ENCODE results near the gene SPTB.

SPTB gene

DNA sequence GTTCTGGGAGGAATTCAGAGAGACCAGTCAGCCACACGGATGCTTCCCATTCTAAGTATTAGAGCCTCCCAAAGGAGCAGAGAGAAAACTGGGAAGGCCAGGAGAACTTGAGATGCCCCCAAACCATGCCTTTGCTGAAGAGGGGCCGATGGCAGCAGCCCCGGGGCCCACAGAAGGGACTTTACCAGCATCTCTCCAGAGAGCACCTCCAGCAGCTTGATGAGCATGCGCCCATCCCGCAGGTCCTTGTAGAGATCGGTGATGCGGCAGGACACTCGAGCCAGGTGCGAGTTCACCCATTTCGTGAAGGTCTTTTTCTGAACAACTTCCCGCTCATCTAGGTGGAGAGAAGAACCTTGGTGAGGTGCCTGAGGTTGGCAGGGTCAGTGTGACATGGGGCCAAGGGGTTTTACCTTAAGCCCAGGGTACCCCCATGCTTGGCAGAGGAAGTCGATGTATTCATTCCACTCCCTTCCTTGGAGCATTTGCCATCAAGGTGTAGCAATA, 74.9 kb downstream of the SPTB start:
- Histone ChIP-seq H3K9ac (ENCODE audit: low read length) (no peak overlapping the region), H3K9me3 (ENCODE audit: control insufficient read depth, insufficient read depth, low read depth, low read length) (no peaks in the 10 kb centered on the region), H3K36me3 (ENCODE audit: control insufficient read depth, insufficient read depth, low read length) (no peaks in the 10 kb centered on the region), H3K4me1 (ENCODE audit: control insufficient read depth, insufficient read depth, low read length) (peaks cover 8% of the 10 kb centered on the region; the same call in 1 of the 2 replicates), H3K4me3 (ENCODE audit: low read depth, low read length) (no peak overlapping the region), H3K27me3 (ENCODE audit: control insufficient read depth, insufficient read depth, low read length) (no peaks in the 10 kb centered on the region), H3K27ac (ENCODE audit: low read depth, low read length) (no peak overlapping the region)

- H3K9ac ChIP-seq (ENCODE audit: low read length): no peak overlapping the region
- no peaks in the 10 kb centered on the region for H3K36me3 ChIP-seq (ENCODE audit: control insufficient read depth, insufficient read depth, low read length)
- no peak overlapping the region for H3K4me3 ChIP-seq (ENCODE audit: low read depth, low read length)
- H3K27me3 ChIP-seq (ENCODE audit: control insufficient read depth, insufficient read depth, low read length): no peaks in the 10 kb centered on the region
- H3K9me3 ChIP-seq (ENCODE audit: control insufficient read depth, insufficient read depth, low read depth, low read length): no peaks in the 10 kb centered on the region
- H3K4me1 ChIP-seq (ENCODE audit: control insufficient read depth, insufficient read depth, low read length): peaks cover 8% of the 10 kb centered on the region; the same call in 1 of the 2 replicates
- no peak overlapping the region for H3K27ac ChIP-seq (ENCODE audit: low read depth, low read length)
Observed at GRCh38 chr14:64801800-64802199, 77.9 kb downstream of the SPTB start.

DNA sequence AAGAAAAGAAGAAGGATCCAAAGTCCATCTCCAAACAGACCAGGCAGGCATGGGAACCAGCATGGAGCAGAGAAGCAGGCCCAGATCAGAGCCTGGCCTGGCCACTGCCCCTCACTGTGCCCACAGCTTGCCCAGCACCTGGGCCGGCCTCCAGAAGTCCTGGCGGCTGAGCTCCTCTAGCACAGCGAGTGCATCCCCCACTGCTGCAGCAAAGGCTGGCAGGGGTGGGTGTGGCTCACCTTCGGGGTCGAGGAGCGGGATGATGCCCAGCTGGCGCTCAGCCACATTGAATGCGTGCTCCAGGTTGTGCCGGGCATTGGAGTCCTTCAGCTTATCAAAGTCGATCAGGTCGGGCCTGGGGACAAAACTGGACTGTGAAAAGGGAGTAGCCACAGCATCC, 78.7 kb downstream of the SPTB start:
- no peaks in the 10 kb centered on the region for H3K27me3 ChIP-seq (ENCODE audit: control insufficient read depth, insufficient read depth, low read length)
- H3K4me1 ChIP-seq (ENCODE audit: control insufficient read depth, insufficient read depth, low read length): peaks cover 6% of the 10 kb centered on the region; the same call in 1 of the 2 replicates
- no peaks in the 10 kb centered on the region for H3K9me3 ChIP-seq (ENCODE audit: control insufficient read depth, insufficient read depth, low read depth, low read length)
- H3K36me3 ChIP-seq (ENCODE audit: control insufficient read depth, insufficient read depth, low read length): no peaks in the 10 kb centered on the region
- H3K27ac ChIP-seq (ENCODE audit: low read depth, low read length): no peak overlapping the region
- H3K9ac ChIP-seq (ENCODE audit: low read length): no peak overlapping the region
- no peak overlapping the region for H3K4me3 ChIP-seq (ENCODE audit: low read depth, low read length)

DNA sequence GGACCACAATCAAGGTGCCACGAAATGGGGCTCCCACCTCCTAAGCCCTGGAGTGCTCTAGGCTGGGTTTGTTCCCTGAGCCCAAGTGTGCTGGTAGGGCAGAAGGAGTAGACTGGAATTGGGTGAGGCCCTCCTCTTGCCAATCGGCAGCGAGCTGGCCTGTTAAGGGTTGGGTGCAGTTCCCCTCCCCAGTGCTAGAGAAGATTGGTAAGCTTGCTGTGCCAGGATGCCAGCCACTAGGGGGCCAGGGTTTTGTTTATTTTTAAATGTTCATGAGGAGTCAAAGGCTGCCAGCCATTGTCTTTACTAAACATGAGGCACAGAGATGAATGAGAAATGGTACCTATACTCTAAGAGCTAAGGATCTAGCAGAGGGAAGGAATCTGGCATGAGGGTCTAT, 79.7 kb downstream of the SPTB start:
- no peak overlapping the region for H3K4me3 ChIP-seq (ENCODE audit: low read depth, low read length)
- H3K27ac ChIP-seq (ENCODE audit: low read depth, low read length): no peak overlapping the region
- H3K9me3 ChIP-seq (ENCODE audit: control insufficient read depth, insufficient read depth, low read depth, low read length): no peaks in the 10 kb centered on the region
- H3K36me3 ChIP-seq (ENCODE audit: control insufficient read depth, insufficient read depth, low read length): no peaks in the 10 kb centered on the region
- H3K4me1 ChIP-seq (ENCODE audit: control insufficient read depth, insufficient read depth, low read length): no peaks in the 10 kb centered on the region; the same call in 1 of the 2 replicates
- no peak overlapping the region for H3K9ac ChIP-seq (ENCODE audit: low read length)
- H3K27me3 ChIP-seq (ENCODE audit: control insufficient read depth, insufficient read depth, low read length): no peaks in the 10 kb centered on the region

DNA sequence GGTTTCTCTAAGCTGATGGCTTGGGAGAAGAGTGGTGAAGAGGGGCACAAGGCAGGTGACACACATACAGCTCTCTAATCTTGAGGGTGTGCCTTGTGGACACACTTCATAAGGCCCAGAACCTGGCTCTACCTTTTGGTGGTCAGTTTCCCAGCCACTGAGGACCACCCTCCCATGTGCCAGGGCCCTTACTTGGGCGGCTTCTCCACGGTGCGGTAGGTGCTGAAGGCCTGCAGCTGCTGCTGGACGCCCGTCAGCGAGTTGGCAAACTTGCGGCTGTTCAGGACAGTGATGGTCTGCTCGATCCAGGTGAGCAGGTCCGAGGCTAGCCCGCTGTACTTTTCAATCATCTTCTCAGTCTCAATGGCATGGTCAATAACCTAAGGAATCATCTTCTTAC, 80.2 kb downstream of the SPTB start:
- Histone ChIP-seq H3K36me3 (ENCODE audit: control insufficient read depth, insufficient read depth, low read length) (no peaks in the 10 kb centered on the region), H3K9ac (ENCODE audit: low read length) (no peak overlapping the region), H3K9me3 (ENCODE audit: control insufficient read depth, insufficient read depth, low read depth, low read length) (no peaks in the 10 kb centered on the region), H3K4me3 (ENCODE audit: low read depth, low read length) (no peak overlapping the region), H3K4me1 (ENCODE audit: control insufficient read depth, insufficient read depth, low read length) (no peaks in the 10 kb centered on the region), H3K27me3 (ENCODE audit: control insufficient read depth, insufficient read depth, low read length) (no peaks in the 10 kb centered on the region), H3K27ac (ENCODE audit: low read depth, low read length) (no peak overlapping the region)

DNA sequence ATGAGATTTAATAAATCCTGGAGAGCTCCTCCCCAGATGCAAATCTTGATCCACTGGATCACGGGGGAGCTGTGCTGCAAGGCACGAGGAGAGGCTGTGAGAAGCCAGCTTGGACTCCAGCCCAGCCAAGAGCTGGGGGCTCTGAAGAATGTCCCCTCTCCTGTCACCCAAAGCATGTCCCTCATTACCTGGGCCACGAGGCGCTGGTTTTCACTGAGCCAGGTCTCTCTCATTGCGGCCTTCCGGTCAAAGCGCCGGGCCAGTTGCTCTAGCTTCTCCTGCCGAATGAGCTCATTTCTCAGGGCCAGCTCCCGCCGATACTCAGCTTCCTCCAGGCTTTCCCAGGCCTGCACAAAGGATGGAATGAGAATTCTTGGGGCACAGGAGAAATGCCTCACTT, 83.3 kb downstream of the SPTB start:
- Histone ChIP-seq H3K9ac (ENCODE audit: low read length) (no peak overlapping the region), H3K27ac (ENCODE audit: low read depth, low read length) (no peak overlapping the region), H3K4me3 (ENCODE audit: low read depth, low read length) (no peak overlapping the region), H3K9me3 (ENCODE audit: control insufficient read depth, insufficient read depth, low read depth, low read length) (no peaks in the 10 kb centered on the region), H3K27me3 (ENCODE audit: control insufficient read depth, insufficient read depth, low read length) (no peaks in the 10 kb centered on the region), H3K36me3 (ENCODE audit: control insufficient read depth, insufficient read depth, low read length) (no peaks in the 10 kb centered on the region), H3K4me1 (ENCODE audit: control insufficient read depth, insufficient read depth, low read length) (no peaks in the 10 kb centered on the region)

DNA sequence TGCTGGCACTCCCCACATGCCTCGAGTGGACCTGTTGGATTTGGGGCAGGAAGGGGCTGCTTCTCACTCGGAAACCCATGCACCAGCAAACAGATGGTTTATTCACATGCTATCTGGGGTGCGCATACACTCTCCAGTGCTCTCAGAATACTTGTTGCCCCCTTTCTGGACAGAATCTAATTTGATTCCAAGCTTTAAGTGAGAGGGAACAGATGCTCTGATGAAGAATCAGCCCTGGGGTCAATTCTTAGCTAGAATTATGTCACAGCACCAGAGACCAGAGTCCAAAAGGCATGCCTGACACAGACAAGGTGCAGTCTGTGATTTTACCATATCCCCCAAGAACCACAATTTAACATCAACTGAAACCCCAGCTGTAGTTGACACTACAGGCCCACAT, 83.8 kb downstream of the SPTB start:
- Histone ChIP-seq H3K4me1 (ENCODE audit: control insufficient read depth, insufficient read depth, low read length) (0 out of 2 replicates have a peak, but pooled peaks cover under 1% of the 10 kb centered on the region), H3K27ac (ENCODE audit: low read depth, low read length) (no peak overlapping the region), H3K9me3 (ENCODE audit: control insufficient read depth, insufficient read depth, low read depth, low read length) (no peaks in the 10 kb centered on the region), H3K36me3 (ENCODE audit: control insufficient read depth, insufficient read depth, low read length) (no peaks in the 10 kb centered on the region), H3K9ac (ENCODE audit: low read length) (no peak overlapping the region), H3K27me3 (ENCODE audit: control insufficient read depth, insufficient read depth, low read length) (no peaks in the 10 kb centered on the region), H3K4me3 (ENCODE audit: low read depth, low read length) (no peak overlapping the region)

- Histone ChIP-seq H3K4me1 (ENCODE audit: control insufficient read depth, insufficient read depth, low read length) (peaks cover 5% of the 10 kb centered on the region; the same call in 1 of the 2 replicates), H3K4me3 (ENCODE audit: low read depth, low read length) (no peak overlapping the region), H3K36me3 (ENCODE audit: control insufficient read depth, insufficient read depth, low read length) (no peaks in the 10 kb centered on the region), H3K9ac (ENCODE audit: low read length) (no peak overlapping the region), H3K9me3 (ENCODE audit: control insufficient read depth, insufficient read depth, low read depth, low read length) (no peaks in the 10 kb centered on the region), H3K27ac (ENCODE audit: low read depth, low read length) (no peak overlapping the region), H3K27me3 (ENCODE audit: control insufficient read depth, insufficient read depth, low read length) (no peaks in the 10 kb centered on the region)
Observed at GRCh38 chr14:64795211-64795610, 84.5 kb downstream of the SPTB start.

GRCh38 chr14:64792871-64793560, 86.7 kb downstream of the SPTB start:
- Histone ChIP-seq H3K9me3 (ENCODE audit: control insufficient read depth, insufficient read depth, low read depth, low read length) (no peaks in the 10 kb centered on the region), H3K4me3 (ENCODE audit: low read depth, low read length) (no peak overlapping the region), H3K9ac (ENCODE audit: low read length) (no peak overlapping the region), H3K27ac (ENCODE audit: low read depth, low read length) (no peak overlapping the region), H3K27me3 (ENCODE audit: control insufficient read depth, insufficient read depth, low read length) (no peaks in the 10 kb centered on the region), H3K36me3 (ENCODE audit: control insufficient read depth, insufficient read depth, low read length) (no peaks in the 10 kb centered on the region), H3K4me1 (ENCODE audit: control insufficient read depth, insufficient read depth, low read length) (peaks cover 7% of the 10 kb centered on the region; the same call in 1 of the 2 replicates)

GRCh38 chr14:64792231-64792630, 87.5 kb downstream of the SPTB start:
- H3K4me3 ChIP-seq (ENCODE audit: low read depth, low read length): no peak overlapping the region
- H3K27me3 ChIP-seq (ENCODE audit: control insufficient read depth, insufficient read depth, low read length): no peaks in the 10 kb centered on the region
- no peak overlapping the region for H3K27ac ChIP-seq (ENCODE audit: low read depth, low read length)
- no peak overlapping the region for H3K9ac ChIP-seq (ENCODE audit: low read length)
- H3K36me3 ChIP-seq (ENCODE audit: control insufficient read depth, insufficient read depth, low read length): no peaks in the 10 kb centered on the region
- peaks cover 7% of the 10 kb centered on the region; the same call in 1 of the 2 replicates for H3K4me1 ChIP-seq (ENCODE audit: control insufficient read depth, insufficient read depth, low read length)
- no peaks in the 10 kb centered on the region for H3K9me3 ChIP-seq (ENCODE audit: control insufficient read depth, insufficient read depth, low read depth, low read length)

DNA sequence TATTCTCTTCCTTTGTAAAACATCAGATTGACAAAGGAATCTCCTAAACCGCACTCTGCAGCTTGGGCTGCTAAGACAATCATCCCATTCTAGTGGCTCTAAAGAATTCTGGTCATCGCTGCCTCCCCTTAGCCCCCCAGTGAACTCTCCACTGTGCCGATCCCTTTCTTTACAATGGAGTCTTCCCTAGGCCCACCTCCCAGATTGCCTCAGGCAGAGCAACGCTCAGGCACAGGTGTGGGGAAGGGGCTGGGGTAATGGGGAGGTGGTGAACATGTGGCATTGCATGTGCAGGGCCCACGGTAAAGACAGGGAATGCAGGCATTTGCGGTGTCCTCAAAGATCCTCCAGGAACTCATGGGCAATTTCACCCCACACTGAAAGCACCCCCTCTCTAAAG, 89.2 kb downstream of the SPTB start:
- Histone ChIP-seq H3K36me3 (ENCODE audit: control insufficient read depth, insufficient read depth, low read length) (no peaks in the 10 kb centered on the region), H3K4me1 (ENCODE audit: control insufficient read depth, insufficient read depth, low read length) (peaks cover 7% of the 10 kb centered on the region; the same call in 1 of the 2 replicates), H3K27ac (ENCODE audit: low read depth, low read length) (no peak overlapping the region), H3K27me3 (ENCODE audit: control insufficient read depth, insufficient read depth, low read length) (no peaks in the 10 kb centered on the region), H3K9me3 (ENCODE audit: control insufficient read depth, insufficient read depth, low read depth, low read length) (no peaks in the 10 kb centered on the region), H3K4me3 (ENCODE audit: low read depth, low read length) (no peak overlapping the region), H3K9ac (ENCODE audit: low read length) (no peak overlapping the region)

All from HUES6 (cell line).